GM18505 (cell line): ENCODE results near the gene PUS3.
"Not testable (repeated sequence)": the region's sequence is repeated elsewhere in the genome, so short reads cannot be mapped to it uniquely, and the experiment has no call there.

Source experiments
- ATAC-seq: cut with Tn5 transposase; IDR thresholded peaks from one replicate; pipeline ENCODE4 v1.9.1; 2021; ENCODE audit not compliant: unreplicated experiment
- POLR2A ChIP-seq: IDR thresholded peaks from 4 replicates; pipeline ENCODE4 v1.6.1; 2011; ENCODE audit warnings: borderline replicate concordance; ENCODE audit not compliant: insufficient read depth, insufficient read length; ENCODE audit errors: extremely low read depth

Gene PUS3

GRCh38 chr11:125932301-125932700, 29.3 kb upstream of the PUS3 start:
- TF ChIP-seq POLR2A, result no peak
- no peak for ATAC-seq

- TF ChIP-seq POLR2A, result no peak
- no peak for ATAC-seq
Measured at GRCh38 chr11:125931668-125932067, 28.7 kb upstream of the PUS3 start.

- no peak for ATAC-seq
Measured at GRCh38 chr11:125931116-125931515, 28.1 kb upstream of the PUS3 start.

GRCh38 chr11:125930076-125930450, 27.1 kb upstream of the PUS3 start:
- TF ChIP-seq POLR2A, result no peak
- ATAC-seq, result no peak

More at GRCh38 chr11:125931116-125931515, 28.1 kb upstream of the PUS3 start:
- no peak for TF ChIP-seq POLR2A

- TF ChIP-seq POLR2A, result no peak
- no peak for ATAC-seq
Measured at GRCh38 chr11:125929445-125930075, 26.6 kb upstream of the PUS3 start.

- no peak for ATAC-seq
- no peak for TF ChIP-seq POLR2A
Measured at GRCh38 chr11:125926682-125927081, 23.7 kb upstream of the PUS3 start.

GRCh38 chr11:125925804-125926203, 22.8 kb upstream of the PUS3 start:
- ATAC-seq, result no peak
- TF ChIP-seq POLR2A, result no peak

- ATAC-seq, result no peak
- TF ChIP-seq POLR2A, result no peak
Measured at GRCh38 chr11:125925247-125925740, 22.3 kb upstream of the PUS3 start.

GRCh38 chr11:125924384-125925007, 21.5 kb upstream of the PUS3 start:
- ATAC-seq, result no peak
- no peak for TF ChIP-seq POLR2A

- no peak for ATAC-seq
Measured at GRCh38 chr11:125923633-125924032, 20.6 kb upstream of the PUS3 start.

GRCh38 chr11:125923012-125923579, 20.1 kb upstream of the PUS3 start:
- ATAC-seq, result no peak
- TF ChIP-seq POLR2A, result no peak

More at GRCh38 chr11:125923633-125924032, 20.6 kb upstream of the PUS3 start:
- TF ChIP-seq POLR2A, result no peak

GRCh38 chr11:125922156-125922555, 19.1 kb upstream of the PUS3 start:
- ATAC-seq, result no peak
- no peak for TF ChIP-seq POLR2A

GRCh38 chr11:125921042-125921441, 18.0 kb upstream of the PUS3 start:
- TF ChIP-seq POLR2A, result no peak
- no peak for ATAC-seq

GRCh38 chr11:125918140-125918840, 15.3 kb upstream of the PUS3 start:
- no peak for TF ChIP-seq POLR2A

GRCh38 chr11:125916683-125917347, 13.8 kb upstream of the PUS3 start:
- no peak for TF ChIP-seq POLR2A
- no peak for ATAC-seq

More at GRCh38 chr11:125918140-125918840, 15.3 kb upstream of the PUS3 start:
- no peak for ATAC-seq

GRCh38 chr11:125914601-125915000, 11.6 kb upstream of the PUS3 start:
- not testable (repeated sequence) for ATAC-seq
